GM21737 (cell line): Measurements from ENCODE around the gene ZFR.

ENCODE experiments used
- ATAC-seq: cut with Tn5 transposase; IDR thresholded peaks from one replicate; pipeline ENCODE4 v1.9.1; 2021; ENCODE audit warnings: mild to moderate bottlenecking, moderate library complexity; ENCODE audit not compliant: unreplicated experiment

Gene ZFR

DNA sequence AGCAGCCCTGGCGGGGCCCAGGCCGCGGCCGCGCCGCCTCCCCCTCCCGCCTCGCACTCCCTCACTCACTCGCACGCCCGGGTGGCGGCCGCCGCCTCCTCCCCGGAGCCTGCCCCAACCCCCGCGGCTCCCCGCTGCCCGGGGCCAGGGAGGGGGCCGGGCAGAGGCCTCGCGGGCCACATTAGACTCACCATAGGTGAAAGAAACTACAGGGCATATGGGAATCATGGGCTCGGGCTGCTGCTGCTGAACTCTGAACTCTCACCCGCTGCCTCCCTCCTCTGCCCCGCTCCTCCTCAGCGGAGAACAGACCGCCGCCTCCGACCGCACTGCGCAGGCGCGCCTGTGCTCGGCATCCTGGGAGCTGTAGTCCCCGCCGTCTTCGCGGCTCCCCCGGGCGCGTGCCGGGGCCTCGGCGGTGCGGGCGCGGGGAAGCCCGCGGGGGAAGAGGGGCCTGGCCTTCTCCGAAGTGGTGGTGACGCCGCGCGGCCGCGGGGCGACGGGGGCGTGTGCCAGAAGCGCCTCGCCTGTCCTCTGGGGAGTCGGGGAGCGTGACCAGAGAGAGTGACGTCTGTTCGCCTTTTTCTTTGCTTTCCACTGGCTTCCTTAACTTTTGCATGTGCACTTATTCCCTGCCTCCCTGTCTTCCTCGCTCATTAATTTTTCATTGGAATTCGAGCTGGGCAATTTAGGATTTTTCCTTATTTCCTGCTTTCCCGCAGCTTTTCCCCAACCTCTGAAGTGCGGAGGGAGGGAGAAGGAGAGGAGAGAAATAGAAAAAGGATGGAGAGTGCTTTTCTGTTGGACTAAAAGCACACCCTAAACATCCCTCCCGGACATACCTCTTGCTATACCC lies at the start of gene ZFR:
Gene ZFR (minus strand): TSS at position 310 of the 856 bp plus-strand sequence. CDS start 82 bp downstream, at position 228.
- peak; percentile 72 for ATAC-seq

DNA sequence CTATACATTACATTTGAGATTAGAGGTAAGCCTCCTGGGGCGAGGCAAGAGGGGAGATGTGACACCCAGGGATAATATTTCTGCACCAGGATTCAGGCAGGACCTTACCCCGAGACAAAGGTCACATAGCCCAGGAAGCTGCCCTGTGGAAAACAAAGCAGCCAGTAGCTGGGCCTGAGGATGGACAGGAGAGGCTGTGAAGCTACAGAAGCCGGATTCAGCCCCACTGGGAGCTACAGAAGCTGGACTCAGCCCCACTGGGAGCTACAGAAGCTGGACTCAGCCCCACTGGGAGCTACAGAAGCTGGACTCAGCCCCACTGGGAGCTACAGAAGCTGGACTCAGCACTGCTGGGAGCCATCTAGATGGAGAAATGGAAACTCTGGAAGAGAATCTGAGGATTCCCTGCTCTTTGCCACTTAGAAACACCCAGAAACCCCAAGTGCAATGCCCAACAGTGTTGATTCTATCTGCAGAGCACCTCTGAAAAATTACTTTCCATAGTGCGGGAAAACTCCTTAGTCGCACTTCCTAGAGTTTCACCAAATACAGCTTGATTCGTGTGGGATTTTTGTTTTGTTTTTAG lies 46.5 kb upstream of the ZFR start:
- no peak for ATAC-seq

DNA sequence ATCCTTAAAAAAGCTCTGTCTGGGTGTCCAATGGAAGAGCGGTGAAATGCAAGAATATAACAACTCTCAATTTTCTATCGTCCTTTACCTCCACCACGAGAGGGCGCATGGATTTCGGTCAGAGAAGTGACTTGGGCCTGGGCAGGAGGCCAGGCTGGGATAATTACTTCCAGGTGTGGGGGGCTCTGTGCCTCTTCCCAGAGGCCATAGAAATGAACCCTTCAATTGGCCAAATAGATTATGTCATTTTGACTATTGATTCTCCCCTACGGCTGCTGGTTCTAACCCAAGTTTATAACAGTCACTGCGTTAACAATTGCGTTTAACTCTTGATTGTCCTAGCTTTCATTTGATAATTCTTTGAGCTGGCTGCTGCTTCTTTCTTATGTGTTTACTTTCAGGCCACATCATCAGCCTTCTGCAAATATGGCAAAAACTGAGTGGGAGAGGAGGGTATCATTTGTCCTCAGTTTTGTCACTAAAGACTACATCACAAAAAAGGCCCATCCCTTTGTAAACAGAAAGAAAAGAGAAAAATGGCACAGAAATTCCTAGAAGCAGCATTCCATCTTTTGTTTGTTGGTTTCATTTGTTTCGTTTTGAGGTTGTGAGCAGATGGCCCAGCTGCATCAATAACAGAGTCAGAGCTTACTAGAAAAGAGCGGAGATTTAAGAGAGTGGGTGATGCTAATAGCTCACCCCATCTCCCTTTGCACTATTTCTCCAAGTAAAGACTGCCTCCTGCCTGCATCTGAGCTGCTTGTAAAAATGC lies 45.4 kb upstream of the ZFR start:
- ATAC-seq = no peak

DNA sequence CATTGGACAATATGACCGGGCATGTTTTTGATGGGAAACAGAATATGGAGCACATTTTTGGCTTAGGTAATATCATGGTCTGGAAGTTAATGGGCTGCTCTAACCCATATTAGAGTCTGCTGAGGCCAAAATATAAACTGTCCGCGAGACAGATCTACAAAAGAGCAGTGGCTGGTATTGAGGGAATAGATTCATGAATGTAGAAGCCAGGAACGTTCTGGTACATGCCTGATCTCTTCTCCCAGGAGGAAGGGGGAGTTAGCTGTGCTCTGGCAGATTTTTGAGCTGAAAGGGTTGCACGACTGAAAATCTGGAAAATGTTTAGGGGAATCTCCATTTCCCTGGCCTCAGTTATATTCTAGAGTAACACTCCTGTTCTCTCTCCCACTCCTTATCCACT lies 42.9 kb upstream of the ZFR start:
- no peak for ATAC-seq

DNA sequence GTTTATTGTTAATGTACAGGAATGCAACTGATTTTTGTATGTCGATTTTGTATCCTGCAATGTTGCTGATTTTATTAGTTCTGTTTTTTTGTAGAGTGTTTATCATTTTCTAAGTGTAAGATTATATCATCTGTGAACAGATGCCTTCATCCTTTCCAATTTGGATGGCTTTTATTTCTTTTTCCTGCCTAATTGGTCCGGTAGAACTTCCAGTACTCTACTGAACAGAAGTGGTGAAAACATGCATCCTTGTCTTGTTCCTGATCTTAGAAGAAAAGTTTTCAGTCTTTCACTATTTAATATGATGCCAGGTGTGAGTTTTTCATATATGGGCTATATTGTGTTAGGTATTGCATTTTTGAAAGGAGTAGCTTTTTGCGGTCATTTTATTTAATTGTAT lies 42.5 kb upstream of the ZFR start:
- no peak for ATAC-seq

DNA sequence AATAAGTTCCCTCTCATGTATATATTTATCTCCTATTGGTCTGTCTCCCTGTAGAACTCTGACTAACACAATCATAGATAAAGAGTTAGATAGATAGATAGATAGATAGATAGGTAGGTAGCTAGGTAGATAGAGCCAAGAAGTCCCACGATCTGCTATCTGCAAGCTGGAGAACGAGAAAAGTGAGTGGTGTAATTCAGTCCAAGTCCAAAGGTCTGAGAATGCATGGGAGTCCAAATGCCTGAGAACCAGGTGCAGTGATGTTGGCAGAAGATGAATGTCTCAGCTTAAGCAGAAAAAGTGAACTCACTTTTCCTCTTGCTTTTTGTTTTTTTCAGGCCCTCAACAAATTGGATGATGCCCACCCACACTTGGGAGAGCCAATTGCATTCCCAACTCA lies 37.7 kb upstream of the ZFR start:
- ATAC-seq = no peak

DNA sequence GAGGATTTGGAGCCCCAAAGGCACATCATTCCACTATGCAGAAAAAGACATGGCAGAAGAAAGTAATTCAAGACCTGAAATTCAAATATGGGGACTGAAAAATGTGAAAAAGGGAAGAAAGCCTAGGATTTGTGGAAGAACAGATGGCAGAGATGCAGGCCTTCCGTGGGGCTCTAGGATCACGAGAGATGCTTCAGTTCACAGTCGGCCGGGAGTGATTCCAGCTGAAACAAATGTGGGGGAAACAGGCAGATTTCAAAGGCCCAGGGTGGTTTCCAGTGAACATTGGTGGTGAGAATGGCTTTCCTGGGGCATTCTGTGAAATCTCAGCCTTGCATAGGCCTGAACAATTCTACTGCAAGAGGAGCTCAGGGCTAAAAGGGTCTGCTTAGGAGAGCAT lies 34.6 kb upstream of the ZFR start:
- ATAC-seq = no peak

DNA sequence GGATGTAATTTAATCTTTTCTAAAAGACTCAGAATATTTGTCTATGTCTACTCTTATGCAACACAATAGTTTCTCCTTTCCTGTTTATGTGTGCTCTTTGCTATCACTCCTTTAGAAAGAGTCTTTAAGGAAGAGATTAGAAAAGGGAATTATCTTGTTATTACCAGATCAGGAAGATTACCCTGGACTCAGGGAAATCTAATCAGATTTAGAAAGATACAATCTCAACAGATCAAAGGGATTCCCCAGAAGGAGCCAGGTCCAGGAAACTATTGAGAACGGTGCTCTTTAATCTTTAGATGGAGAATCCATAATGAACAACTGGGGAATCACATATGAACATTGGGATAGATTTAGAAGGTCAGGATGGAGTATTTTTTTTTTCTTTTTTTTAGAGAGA lies 32.4 kb upstream of the ZFR start:
- no peak for ATAC-seq

DNA sequence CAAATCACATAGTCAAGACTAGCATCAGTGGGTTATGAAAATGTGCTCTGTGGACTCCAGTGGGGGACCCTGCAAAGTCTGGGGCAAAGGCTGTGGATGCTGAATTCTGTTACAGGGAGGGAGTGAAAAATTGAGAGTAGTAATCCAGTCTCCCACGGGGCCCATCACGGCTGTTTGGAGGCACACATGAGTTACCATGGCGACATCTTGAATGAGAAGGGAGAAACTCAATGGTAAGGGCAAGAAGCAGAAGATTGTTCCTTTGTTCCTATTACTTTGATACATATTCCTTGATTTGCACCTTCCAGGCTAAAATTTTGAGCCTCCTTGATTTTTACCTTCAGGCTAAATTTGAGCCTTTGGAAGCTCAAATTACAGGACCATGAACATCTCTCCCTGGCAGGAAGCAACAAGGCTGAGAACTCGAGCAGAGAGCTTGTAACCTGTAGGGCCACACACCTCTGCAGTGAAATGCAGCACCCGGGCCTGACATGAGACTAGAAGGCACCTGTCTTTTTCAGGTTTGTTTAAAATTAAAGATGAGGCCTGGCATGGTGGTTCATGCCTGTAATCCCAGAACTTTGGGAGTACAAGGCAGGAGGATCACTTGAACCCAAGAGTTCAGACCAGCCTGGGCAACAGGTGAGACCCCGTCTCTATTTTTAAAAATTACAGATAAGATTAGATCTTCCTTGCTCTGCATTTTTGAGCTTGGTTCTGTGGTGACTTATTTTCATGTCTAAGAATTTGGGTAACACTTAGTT lies 31.0 kb upstream of the ZFR start:
- ATAC-seq = no peak

DNA sequence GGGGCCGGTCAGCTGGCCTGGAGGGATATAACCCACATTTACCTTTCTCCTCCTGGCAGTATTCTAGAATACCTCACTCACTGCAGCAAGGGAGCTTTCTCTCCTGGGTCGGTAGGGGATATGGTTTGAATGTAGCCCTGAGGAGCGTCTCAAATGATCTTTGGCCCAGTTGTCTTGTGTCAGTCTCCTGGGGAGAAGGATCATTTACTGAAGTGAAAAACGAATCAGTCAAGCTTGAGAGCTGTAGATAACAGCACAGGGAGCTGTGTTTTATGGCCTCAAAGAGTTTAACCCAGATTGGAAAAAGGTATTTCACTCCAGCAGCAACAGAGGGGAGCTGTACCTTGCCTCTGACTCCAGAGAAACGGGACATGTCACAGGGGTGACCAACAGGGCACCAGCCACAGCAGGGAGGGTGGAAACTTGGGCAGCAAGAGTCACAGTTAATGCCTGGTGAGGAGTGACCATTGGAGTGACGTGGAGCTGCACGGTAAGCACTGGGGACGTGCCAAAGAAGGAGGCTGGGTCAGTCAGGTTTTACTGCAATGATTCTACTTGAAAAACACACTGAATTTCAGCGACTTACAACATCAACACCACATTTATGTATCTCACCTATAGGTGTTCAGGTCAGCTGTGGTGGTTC lies 29.8 kb upstream of the ZFR start:
- ATAC-seq = no peak

DNA sequence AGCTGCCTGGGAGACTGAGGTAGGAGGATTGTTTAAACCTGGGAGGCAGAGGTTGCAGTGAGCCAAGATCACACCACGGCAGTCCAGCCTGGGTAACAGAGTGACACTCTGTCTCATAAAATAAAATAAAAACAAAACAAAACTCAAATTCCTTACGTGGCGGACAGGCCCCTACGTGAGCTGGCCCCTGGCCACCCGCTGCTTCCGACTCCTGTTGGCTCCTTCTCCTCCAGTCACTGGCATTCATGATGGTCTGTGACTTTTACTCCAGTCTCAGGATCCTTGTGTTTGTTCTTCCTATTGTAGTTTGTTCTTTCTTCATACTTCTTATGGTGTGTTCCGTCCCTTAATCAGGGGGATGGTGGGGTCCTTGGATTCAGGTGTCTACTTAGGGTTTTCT lies 28.5 kb upstream of the ZFR start:
- no peak for ATAC-seq

DNA sequence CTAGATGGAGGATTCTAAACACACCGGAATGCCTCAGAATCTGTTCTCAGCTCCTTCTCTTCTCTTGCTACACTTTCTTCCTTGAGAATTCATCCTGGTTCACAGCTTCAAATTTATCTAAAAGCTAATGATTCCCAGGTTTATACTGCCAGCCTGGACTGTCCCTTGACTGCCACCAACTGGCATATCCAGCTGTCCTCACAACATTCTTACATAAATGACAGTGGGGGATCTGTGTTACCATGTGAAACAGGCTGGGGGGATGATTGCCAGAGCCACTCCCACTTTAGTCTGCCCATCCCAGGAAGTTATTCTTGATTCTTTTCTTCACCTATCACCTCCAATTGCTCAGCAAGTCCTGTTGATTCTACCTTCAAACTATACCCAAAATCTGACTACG lies 27.2 kb upstream of the ZFR start:
- ATAC-seq = no peak

DNA sequence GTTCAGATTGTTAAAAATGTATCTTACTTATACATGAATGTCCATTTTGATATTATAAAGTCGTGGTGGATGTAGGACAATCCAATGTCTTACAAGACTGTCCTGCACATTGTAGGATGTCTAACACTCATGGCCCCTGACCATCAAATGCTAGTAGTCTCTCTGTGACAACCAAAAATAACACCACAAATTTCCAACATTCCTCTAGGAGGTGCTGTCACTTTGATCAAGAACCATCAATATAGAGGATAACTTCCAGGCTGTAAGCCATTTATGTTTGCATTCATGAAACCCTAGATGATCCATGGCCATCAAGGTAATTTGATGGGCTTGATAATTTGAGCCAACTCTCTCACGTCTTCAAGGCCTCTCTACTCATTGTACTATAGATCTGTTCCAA lies 20.5 kb upstream of the ZFR start:
- no peak for ATAC-seq

DNA sequence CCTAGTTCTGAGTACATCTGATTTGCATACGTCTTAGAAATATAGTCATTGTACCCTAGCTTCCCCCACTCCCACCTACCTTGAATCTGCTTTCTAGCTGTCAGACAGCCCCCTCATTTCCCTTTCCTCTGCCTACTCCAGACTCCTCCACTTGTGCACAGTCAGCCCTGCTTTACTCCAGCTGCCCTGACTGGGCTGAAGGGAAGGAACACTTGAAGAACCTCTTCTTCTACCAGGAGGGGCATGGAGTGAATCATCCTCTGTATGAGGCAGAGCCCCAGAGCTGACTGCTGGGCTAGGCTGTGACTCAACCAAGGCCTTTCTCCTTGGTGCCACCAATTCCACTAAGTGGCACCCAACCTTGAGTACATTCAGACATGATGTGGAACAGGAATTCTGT lies 18.1 kb upstream of the ZFR start:
- ATAC-seq = no peak

DNA sequence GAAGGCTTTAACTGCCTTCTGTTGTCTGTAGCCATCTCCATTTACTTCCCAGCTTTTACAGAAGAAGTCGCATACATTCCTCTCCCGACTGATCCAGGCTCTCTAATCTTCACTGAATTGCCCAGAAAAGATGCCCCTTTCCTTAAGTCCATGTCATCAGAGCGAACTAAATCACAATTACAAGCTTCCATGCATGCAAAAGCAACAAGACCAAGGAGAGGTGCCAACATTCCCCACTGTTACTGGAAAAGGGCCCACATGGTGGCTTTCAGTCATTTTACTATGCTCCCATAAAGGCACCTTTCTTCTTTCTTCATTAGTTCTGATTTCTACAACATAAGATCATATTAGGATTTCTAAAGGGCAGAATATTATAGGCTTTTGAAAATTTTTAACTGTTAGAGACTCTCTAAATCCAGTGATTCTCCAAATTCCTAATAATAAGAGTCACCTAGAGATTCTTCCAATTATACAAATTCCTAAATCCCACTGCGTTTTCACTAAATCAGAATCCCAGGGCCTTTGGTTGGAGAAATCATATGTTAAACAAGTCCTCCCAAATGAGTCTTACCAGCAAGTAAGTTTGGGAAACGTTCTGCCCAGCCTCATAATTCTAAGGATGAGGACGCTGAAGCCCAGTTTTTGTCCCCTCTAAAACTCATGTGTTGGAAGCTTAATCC lies 17.0 kb upstream of the ZFR start:
- ATAC-seq = no peak

DNA sequence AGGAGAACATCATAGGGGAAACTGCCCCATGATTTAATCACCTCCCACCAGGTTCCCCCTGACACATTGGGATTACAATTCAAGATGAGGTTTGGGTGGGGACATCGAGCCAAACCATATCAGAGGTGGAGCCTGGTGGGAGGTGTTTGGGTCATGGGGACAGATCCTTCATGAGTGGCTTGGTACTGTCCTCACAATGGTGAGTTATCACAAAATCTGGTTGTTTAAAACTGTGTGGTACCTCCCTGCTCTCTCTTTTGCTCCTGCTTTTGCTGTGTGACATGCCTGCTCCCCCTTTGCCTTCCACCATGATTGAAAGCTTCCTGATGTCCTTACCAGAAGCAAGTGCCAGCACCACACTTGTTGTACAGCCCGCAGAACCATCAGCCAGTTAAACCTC lies 16.2 kb upstream of the ZFR start:
- ATAC-seq = no peak

DNA sequence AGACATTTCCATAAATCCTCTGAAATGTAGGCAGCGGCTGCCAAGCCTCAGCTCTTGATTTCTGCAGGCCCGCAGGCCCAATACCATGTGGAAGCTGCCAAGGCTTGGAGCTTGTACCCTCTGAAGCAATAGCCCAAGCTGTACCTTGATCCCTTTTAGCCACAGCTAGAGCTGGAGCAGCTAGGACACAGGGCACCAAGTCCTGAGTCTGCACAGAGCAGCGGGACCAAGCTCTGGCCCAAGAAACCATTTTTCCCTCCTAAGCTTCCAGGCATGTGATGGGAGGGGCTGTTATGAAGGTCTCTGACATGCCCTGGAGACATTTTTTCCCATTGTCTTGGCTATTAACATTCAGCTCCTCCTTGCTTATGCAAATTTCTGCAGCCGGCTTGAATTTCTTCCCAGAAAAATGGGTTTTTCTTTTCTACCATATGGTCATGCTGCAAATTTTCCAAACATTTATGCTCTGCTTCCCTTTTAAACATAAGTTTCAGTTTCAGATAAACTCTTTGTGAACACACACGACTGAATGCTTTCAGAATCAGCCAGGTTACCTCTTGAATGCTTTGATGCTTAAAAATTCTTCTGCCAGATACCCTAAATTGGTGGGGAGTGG lies 14.4 kb upstream of the ZFR start:
- no peak for ATAC-seq

DNA sequence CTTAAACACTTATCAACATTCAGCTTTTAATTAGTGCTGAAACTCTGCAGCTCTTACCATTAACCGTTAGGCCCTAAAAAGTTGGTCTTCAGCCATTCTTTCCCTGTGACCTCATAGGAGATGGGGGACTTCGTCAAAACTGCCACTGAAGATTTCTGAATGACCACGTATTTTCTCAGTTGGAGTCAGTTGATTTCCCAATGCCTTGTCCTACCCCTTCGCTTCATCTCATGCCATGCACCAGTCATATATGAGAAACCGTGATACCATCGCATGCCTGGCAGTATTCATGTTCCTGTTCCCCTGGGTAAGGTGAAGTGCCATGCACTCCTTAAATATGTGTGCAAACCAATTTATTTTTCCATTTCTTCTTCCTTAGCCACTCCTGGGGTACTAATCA lies 10.8 kb upstream of the ZFR start:
- ATAC-seq = no peak

DNA sequence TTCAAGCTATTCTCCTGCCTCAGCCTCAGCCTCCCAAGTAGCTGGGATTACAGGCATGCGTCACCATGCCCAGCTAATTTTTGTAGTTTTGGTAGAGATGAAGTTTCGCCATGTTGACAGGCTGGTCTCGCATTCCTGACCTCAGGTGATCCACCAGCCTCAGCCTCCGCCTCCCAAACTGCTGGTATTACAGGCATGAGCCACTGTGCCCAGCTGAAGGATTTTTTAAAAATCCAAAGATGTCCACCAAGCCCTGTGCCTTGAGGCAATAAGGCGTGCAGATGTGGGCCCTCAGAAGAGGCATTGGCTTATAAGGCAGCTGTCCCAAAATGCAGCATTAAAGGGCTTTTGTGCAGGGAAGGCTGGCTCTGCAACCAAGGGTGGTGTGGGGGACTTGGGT lies 10.3 kb upstream of the ZFR start:
- ATAC-seq = no peak

DNA sequence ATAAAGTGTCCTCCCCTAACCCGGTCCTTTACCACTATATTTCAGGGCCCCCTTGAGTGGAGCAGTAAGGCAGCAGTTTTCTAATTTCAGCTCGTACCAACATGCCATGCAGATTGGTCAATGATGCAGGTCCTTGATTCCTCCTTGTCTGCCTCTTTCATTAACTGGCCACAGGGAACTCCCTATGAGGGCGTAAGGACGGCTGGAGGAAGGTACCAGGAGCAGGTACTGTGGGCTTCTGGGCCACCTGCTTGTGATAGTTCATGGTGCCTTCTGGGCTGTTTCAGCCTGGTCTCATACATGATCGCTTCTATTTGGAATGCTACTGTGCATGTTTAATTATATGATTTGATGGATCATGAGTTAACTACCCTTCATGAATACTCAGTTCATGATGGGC lies 9.4 kb upstream of the ZFR start:
- ATAC-seq = no peak
